Activated T-helper 9 cell treated with anti-CD3 and anti-CD28 coated beads, Interleukin-2, amount 50 U/mL, for 16 hours (primary cell): Measurements from ENCODE around the gene THAP3.
"Not testable (repeated sequence)": the region's sequence is repeated elsewhere in the genome, so short reads cannot be mapped to it uniquely, and the experiment has no call there.

Source experiments
- DNase-seq: peaks from one replicate; pipeline ENCODE4 v3.0.0-alpha.2; 2020; ENCODE audit warnings: low read depth

Gene THAP3

DNA sequence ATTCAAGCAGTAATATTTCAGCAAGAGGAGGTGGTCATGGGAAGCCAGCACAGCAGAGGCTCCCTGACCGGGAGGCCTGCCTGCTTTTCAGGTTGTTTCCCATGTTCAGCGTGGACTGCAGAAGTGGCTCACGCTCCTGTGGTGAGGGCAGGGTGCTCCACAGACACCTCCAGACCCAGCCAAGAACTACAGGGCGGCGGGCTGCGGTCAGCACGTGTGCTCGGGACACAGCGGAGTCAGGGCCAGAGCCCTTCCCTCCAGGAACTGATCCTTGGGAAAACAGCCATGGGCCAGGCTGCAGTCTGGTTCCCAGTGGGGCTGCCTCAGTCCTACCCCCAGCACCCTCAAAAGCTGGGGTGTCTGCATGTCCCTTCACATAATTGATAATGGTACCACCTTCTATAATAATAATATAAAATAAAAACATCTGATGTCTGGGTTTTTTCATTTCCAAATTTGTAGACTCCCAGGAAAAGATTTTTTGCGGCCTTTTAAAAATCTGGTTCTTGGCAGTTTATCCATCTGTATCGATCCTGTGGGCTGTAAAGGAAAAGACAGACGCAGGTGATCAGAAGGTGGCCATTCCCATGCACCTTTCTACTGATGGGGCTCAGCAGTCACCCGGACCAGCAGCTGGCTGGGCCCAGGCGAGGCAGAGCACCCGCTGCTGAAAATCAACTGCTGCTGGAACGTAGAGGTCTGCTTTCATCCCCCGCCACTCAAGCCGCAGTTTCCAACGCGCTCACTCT is 10.7 kb downstream of the THAP3 start:
- DNase-seq = no peak

DNA sequence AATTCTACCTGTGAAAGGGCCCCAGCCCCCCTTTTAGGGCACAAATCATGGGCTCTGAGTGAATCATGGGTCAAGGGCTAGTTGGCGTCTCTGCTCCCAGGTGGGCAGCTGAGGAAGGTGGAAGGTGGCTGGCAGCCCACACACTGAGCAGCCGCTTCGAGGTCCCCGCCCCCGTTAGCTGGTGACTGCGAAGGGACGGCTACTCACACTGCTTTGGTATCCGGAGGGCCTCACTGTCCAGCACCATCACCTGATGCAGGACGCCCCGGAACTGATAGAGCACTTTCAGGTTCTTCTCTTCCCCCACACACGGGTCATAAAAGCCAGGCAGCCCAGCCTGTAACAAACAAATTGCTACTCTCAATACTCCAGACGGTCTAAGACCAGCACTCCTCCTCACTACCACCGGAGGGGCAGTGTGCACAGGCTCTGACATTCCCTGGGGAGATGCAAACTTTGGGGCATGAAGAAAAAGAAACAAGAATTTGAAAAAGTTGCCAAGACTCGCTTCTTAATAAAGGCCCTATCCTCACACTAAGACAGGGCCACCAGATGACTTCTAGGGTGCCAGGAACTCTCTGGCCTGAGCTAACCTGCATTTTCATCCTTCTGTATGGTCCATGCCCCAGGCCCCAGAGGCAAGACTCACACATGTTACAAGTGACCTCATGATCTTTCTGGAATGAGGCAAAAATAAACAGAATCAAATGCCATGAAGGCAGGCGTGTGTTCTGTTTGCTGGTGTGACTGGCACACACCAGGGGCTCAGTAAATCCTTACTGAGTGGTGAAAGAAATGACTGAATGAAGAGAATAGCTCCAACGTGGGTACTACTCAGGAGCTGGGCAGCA is 11.5 kb downstream of the THAP3 start:
- DNase-seq = no peak

DNA sequence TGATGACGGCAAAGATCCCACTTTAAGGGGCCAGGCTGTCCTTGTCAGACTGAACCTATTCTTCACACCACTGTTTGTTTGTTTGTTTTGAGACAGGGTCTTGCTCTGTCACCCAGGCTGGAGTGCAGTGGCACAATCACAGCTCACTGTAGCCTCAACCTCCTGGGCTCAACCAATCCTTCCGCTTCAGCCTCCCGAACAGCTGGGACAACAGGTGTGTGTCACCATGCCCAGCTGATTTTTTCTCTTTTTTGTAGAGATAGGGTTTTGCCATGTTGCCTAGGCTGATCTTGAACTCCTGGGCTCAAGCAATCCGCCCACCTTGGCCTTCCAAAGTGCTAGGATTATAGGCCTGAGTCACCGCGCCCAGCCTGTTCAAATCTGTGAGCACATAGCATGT is 12.1 kb downstream of the THAP3 start:
- not testable (repeated sequence) for DNase-seq

DNA sequence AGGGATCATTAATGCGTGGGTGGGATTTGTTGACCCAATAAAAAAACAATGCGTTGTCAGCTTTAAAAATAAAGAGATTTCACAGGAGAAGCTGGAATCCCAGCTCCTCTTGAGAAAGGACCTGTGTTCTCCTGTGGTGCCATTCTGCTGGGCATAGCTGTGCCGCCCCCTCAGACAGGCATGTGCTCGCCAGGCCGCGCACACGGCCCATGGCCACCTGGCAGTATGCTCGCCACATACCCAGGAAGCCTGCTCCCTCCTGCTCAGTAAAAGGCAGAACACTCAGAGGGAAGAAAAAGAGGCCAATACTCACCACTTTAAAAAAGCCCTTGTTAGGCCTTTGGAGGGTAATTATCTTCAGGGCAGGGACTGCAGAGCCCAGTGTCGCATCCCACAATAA is 13.1 kb downstream of the THAP3 start:
- DNase-seq = no peak

DNA sequence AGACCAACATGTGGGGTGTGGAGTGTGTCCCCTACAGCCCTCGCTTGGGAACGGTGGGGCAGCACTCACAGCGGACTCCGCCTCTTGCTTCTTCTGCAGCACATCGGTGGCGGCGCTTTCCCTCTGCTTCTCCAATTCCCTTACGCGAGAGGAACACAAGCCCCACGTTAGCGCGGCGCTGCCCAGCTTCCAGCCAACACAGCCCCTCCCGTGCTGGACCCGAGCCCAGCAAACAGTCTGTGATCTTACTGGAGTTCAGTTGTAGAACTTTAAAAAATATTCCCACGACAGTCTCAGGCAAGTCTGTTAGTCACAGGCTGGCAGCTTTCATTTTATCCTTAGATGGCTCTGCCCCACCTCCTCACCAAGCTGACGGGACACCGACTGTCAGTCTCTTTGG is 13.6 kb downstream of the THAP3 start:
- DNase-seq = no peak

DNA sequence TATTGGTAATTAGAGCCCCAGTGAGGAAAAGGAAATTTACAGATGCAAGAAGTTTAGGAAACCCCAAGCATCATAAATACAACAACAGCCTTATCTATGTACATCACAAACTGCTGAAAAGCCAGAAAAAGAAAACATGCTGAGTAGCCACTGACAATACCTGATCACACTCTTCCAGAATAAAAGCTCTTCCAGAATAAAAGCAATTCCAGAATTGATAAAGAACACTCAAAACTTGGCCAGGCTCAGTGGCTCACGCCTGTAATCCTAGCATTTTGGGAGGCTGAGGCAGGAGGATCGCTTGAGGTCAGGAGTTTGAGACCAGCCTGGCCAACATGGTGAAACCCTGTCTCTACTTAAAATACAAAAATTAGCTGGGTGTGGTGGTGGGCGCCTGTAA is 16.2 kb downstream of the THAP3 start:
- DNase-seq = not testable (repeated sequence)

DNA sequence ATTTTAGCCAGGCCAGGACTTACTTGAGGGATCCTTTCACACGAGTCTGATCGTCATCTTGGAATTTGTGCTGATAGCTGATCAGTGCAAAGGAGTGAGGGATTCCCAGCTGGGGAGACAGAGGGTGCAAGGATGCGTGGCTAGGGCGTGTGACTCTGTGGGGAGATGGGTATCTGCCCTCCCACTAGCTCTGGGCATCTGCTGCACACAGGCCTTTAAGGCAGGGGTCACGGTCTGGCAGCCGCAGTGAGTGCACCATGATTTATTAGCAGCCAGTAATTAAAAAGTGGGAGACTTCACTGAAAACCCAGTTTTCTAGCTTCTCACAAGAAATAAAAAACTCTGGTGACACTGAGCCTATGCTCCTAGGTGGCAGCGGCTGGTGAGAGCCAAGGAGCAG is 20.4 kb downstream of the THAP3 start:
- DNase-seq = no peak

DNA sequence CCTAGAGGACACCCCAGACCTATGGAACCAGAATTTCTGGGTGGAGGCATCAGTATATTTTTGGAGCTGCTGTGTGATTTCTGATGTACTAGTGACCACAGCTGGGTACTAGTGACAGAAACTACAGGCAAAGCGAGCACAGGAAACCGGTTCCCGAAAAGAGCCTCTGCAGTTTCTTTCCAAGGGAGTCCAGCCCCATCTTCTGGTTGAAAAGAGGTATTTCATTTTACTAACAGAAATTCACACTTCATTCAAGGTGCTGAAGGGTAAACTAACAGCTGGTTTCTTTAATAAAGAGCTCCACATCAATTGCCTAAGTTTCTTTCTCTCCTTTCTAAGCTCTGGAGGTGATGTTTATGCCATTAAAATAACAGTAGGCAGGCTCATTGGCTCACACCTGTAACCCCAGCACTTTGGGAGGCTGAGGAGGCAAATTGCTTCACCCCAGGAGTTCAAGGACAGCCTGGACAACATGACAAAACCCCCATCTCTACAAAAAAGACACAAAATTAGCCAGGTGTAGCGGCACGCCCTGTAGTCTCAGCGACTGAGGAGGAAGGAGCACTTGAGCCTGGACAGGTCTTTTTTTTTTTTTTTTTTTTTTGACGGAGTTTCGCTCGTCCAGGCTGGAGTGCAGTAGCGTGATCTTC is 22.0 kb downstream of the THAP3 start:
- no peak for DNase-seq

DNA sequence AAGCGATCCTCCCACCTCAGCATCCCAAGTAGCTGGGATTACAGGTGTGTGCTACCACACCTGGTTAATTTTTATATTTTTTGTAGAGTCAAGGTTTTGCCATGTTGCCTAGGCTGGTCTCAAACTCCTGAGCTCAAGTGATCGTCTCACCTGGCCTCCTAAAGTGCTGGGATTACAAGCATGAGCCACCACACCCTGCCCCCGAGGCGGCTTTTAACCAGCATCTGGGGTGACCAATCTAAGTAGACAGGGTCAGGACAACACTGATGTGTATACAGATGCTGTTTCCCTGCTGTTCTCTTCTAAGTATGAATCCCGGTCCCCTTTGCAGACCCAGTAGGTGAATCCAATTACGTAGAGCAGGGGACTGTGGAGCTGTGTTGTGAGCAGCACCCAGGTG is 23.9 kb downstream of the THAP3 start:
- no peak for DNase-seq

DNA sequence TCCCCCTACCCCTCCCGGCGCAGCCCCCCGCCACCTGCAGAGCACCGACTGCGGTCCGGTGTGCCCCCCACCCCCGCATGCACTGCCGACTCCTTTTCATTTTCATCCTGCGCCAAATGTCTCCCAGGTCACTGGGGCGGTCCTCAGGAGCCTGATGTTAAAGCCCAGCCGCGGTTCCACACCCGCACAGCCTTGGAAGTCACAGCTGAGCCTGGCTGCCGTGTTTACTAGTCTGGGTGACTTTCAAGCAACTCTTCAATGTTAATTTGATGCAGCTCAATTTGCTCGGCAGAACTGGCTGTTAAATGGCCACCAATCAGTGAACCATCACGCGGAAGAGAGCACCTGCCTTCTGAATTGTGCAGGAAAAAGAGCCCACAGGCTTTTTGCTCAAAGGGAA is 27.2 kb downstream of the THAP3 start:
- no peak for DNase-seq

DNA sequence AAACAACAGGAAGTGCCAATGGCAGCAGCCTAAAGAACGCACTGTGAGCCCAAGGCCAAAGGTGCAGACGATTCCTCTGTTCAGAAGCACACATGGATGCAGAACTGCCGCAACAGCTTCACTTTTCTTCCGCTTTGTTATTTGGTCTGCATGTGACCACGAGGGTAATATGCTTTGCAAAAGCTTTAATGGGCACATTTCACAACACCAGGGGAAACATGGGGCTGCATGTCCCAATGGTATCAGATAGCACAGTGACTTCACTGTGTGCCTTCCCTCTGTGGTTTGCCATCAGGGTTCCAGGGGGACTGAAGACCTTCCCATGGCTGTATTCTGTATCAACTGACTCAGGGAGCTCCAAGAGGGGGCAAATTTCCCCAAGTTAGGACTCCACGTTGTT is 28.3 kb downstream of the THAP3 start:
- no peak for DNase-seq

DNA sequence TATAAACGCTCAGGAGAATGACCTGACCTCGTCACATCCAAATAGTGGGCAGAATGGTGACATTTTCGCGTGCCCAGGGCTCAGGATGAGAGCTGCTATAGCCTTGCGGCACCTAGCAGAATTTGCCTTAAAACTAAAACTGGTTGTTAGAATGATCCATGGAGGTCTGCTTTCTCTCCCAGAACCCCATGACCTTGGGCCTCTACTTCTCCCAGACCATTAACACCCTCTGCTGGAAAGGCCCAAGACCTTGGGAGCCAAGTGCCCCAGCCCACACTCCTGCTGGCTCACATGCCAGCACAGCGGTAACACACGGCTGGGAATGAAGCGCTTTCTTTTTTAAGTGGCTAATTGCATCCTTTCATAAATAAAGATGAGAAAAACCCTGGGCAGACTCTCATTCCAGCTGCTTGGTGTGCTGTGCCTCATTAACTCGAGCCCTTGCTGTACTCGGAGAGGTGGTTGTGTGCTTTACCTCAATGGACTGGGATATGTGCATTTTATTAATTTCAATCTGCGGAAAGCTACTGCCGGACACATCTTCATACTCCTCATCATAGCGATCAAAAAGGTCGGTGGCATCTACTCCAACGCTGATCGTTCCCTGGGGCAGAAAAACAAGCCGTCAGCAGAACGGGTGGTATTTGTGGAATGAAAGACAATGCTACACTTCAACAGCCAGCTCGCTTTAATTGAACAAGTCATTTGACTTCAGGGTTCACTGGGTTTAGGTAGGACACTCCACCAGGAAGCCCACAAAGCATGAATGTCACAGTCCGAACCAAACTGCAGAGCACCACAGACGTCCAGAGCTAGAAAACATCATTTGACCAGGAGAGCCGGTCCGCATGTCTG is 29.0 kb downstream of the THAP3 start:
- DNase-seq = no peak

DNA sequence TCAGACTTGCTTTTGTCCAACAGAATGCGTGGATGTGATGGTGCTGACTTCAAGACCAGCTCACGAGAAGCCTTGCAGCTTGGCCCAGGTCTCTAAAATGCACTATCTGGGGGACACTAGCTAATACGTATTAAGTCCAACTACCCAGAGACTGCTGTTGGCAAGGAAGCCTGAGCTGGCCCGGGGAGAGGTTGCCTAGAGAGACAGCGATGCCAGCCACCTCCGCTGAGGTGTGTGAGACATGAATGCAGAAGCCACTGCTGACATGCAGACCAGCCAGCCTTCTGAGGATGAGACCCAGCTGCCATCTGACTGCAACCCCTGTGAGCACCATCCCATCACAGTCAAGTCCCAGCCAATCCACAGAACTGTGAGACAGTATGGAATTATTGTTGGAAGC is 32.5 kb downstream of the THAP3 start:
- no peak for DNase-seq

DNA sequence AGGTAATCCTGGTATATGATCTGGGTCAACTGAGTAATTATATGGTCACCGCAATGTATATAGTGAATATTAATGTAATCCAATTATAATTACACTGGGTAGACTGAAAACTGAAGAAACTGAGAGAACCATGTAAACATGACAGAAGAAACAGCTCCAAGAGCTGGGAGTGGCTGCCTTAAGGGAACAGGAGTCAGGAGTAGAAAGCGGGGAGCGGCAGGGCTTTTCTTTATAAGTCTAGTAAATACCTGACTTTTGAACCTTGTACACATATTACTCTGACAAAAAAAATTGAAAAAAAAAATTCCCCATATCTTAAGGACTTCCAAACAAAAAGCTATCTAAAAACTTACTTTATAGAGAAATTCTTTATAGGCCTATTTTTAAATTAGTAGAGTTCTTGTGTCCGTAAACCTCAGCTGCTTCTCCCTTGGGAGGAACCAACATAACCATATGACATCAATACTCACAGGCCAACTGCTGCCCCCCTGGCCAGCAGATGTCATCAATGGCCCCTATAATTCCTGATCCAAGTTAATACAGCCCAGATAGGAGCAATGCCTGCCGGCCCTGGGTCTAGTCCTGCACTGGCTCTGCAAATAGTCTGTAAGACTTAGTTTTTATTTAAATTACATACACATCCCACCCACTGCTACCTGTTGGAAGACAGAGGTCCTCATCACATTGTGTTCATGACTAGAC is 33.8 kb downstream of the THAP3 start:
- DNase-seq = no peak

DNA sequence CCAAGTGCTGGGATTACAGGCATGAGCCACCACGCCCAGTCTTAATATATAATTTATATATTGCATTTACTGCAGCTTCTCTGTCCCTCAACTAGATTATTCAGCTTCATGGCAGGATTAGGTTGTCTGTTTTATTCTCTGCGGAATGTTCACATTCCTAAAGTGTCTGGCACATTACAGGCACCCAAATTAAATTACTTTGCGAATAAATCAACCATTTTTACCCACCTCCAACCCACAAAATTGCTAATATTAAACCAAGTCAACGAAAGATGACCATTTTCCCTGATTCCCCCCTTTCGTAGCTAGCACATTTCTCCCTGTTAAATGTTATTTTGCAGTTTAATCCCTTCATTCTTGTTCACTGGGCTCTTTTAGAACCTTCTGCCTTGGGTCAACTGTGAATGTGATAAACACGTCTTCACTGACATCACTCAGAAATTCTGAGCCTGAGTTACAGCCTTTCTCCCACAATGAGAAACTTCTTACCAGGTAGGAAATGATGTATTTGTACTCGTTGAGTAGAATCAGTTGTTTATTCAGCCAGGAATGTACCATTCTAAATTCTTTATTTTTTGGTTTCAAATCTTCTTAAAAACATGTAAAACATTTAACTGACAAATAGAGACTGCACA is 35.9 kb downstream of the THAP3 start:
- no peak for DNase-seq

DNA sequence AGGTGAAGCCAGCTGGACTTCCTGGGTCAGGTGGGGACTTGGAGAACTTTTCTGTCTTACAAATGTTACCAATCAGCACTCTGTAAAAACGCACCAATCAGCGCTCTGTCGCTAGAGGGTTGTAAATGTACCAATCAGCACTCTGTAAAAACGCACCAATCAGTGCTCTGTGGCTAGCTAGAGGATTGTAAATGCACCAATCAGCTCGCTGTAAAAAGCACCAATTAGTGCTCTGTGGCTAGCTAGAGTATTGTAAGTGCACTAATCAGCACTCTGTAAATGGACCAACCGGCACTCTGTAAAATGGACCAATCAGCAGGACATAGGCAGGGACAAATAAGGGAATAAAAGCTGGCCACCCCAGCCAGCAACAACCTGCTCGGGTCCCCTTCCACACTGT is 37.8 kb downstream of the THAP3 start:
- DNase-seq = not testable (repeated sequence)

DNA sequence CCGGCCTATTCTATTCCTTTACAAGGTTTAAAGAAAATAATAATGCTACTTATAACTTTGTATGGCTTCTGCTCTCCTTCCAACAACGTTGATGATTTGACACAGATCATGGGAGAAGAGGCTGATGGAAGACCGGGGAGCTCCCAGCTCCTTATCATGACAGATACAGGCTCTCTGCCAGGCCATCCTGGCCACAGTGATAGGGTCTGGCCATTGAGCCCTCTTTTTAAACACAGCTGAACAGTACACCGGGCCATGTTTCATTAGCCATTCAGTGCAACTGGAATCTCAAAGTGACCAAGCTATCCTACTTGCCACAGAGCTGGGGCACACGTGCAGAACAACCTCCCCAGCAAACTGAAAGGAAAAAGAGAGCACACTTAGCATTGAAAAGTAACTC is 42.0 kb downstream of the THAP3 start:
- DNase-seq = no peak

DNA sequence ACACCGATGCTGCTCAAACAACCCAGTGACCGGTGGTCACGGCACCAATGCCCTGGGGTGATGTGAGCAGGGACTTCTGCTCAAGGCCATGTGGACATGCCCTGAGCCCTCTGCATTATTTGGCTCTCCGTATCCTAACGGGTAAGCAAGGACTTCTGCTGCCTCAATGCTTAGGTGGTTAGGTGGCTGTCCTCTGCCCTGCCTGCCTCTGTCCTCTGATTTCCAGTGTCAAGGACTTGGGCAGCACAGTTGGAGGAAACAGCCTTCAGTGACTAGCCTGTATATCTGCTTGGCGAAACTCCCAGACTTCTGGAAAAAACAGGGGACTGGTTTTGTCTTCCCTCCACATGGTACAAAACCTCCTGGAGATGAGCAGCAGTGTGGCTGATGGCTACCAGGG is 42.5 kb downstream of the THAP3 start:
- DNase-seq = no peak

DNA sequence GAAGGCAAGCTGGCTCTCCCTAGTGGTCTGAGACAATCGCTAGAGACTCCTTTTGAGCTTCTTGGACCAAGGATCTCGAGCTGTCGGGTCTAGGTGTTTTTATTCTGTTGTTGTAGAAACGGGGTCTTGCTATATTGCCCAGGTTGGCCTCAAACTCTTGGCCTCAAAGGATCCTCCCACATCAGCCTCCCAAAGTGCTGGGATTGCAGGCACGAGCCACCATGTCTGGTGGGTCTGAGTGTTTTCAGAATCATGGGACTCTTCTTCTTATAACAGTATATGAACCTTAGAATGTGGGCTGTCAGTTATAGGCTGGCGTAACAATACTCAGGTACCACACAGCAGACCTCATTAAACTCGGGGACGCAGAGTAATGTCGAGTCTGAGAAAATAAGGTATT is 43.8 kb downstream of the THAP3 start:
- no peak for DNase-seq

DNA sequence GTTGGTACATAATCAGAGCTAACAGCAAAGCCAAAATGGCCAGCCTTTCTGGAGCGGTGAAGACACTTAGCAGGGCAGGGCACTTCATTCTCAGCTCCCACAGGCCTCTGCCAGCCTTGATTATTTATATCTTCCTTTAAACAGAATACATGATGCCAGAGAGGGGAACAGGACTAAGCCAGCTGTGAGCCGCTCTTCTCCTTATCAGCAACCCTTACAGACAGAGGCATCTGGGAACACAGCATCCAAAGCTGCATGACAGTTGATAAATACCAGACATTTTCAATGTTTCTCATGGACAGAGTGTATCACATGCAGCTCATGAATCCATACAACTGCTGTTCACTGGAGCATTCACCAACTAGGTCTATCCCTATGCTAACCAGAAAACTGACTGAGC is 47.9 kb downstream of the THAP3 start:
- no peak for DNase-seq

DNA sequence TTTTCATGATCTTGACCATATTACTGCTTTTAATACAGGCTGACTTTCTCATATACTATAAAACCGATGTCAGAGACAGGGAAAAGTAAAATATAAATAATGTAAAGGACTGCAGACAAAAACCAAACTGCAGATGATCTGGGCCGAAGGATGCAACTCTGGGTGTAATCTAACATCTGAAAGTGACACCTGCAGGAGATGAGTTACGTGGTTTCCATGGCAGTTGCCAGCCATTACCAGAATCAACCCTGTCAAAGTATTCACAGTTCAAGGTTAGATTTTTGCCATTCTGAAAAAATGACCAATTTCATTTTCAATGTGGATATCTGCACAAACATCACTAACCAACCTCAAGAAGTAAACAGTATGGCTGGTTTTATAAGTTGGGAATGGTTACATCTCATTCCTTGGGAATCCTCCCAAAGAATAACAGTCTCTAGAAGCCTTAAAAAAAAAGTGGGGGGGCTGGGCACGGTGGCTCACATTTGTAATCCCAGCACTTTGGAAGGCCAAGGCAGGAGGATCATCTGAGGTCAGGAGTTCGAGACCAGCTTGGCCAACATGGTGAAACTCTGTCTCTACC is 49.2 kb downstream of the THAP3 start:
- DNase-seq = no peak
